ENCODE results near the gene CCM2.

GRCh38 chr7:44976746-44977196 lies 23.2 kb upstream of the CCM2 start:
- TF ChIP-seq CTCF (IDR thresholded peaks at IDR 0.05) (no peak), POLR2A (IDR thresholded peaks at IDR 0.05) (no peak)

Measured in ovary (tissue), 3 donors.